Measurements from ENCODE around the gene AGRP.

Gene AGRP, protein sequence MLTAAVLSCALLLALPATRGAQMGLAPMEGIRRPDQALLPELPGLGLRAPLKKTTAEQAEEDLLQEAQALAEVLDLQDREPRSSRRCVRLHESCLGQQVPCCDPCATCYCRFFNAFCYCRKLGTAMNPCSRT

DNA sequence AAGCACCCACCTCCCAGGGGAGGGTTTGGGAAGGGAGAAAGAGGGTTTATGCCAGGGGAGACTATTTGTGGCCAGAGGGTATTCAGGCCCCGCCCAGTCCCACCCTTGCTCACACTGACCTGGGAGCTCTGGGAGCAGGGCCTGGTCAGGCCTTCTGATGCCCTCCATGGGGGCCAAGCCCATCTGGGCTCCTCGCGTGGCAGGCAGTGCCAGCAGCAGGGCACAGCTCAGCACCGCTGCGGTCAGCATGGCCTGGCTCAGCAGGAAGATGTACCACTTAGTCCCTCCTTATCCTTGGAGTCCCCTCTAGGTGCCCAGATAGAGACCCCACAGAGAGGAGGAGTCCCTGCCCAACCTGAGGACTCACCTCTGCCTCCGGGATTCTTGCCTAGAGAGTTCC is at the start of gene AGRP:
TSS of gene AGRP (minus strand) at position 398 of the 400 bp plus-strand sequence. CDS start at position 249, 149 bp downstream.
- Mint-ChIP-seq H3K27ac (peak within 1 kb of the TSS; percentile 98), H3K27me3 (no peaks in the 10 kb centered on the region), H3K4me3 (peak within 1 kb of the TSS; percentile 100), H3K9me3 (no peaks in the 10 kb centered on the region), H3K4me1 (peaks cover 28% of the 10 kb centered on the region), H3K36me3 (ENCODE audit: low read depth) (peaks cover 11% of the 10 kb centered on the region)
- DNase-seq (no peak), ATAC-seq (no peak)

DNA sequence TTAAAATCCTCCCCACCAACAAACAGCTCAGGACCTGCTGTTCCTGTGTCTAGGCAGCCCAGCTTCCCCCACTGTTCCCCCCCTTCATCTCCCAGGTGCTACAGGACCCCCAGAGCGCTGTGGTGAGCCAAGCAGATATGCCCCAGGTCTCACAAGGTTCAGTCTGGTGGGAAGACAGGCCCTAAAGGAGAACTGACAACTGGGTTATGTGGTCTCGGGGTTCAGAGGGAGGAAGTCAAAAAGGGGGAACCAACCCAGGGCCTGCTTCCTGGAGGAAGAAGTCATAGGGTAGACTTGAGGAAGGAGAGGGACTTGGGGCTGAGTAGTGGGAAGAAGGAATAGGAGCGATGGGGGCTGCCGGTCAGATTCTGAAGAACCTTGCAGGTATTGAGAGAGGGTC is 47.9 kb upstream of the AGRP start:
- peaks cover 23% of the 10 kb centered on the region for H3K27me3 Mint-ChIP-seq
- H3K4me3 Mint-ChIP-seq = peak overlapping the region; percentile 25
- ATAC-seq = no peak
- no peak for DNase-seq
- peak overlapping the region; percentile 32 for H3K27ac Mint-ChIP-seq
- H3K9me3 Mint-ChIP-seq = no peaks in the 10 kb centered on the region
- no peaks in the 10 kb centered on the region for H3K36me3 Mint-ChIP-seq (ENCODE audit: low read depth)
- peaks cover 28% of the 10 kb centered on the region for H3K4me1 Mint-ChIP-seq

DNA sequence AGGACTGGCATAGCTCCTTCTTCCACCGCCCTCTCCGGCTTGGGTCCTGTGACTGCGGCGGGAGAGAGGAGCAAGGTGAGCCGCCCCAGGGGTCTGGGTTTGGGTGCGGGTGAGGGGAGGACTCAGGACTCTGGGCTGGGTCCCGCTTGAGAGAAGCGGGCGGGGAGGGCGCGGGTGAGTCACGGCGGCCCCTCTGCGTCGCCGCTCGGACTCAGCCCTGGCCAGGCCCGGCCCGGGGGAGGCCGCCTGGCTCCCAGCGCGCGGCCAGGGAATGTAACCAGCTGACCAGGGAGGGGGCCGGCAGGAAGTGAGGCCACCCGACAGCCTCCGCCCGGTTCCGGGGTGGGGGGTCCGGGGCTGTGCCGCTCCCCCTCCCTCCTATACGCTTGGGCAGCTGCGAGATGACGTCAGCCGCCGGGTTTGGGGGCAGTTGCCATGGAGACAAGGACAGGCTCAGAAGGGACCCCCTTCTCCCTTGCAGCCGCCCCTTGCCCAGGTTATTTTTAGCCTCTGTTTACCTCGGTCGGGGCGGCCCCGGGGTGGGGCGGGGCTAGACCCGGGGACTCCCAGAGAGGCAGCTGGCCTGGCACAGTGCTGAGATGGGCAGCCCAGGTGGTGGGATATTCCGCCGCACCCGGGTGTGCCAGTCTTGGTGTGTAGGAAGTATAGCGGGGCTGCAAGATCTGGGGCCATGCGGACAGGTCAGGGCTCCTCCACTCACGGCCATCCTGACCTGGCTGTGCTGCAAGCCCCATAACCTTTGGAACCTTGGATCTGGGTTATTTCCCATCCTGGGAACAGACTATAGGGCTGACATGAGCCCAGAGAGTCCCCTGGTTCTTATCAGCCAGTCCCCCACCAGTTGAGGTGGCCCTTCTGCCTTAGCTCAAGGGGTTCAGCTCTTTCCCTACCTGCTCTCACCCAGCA is 46.9 kb upstream of the AGRP start:
- Mint-ChIP-seq H3K27me3 (peaks cover 18% of the 10 kb centered on the region), H3K4me1 (peaks cover 25% of the 10 kb centered on the region)

DNA sequence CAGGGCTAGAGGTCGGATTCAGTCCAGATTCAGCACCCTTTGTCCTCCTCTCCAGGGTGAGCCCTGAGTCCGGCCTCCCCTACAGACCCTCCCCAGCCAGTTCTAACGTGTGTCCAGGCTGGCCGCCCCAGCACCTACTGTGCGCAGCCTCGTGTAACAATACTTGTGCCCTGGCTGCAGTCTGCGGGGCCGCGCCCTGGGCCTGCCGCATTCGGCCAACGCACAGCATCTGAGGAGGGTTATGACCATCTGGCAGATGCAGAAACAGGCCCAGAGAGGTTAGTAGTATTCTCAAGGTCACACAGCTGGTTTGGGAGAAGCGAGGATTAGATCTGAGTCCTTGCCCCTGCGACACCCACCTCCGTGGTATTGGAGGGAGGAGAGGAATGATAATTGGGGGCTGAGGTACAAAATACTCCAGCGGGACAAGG is 46.2 kb upstream of the AGRP start:
- Mint-ChIP-seq H3K27ac (no peak overlapping the region), H3K36me3 (ENCODE audit: low read depth) (no peaks in the 10 kb centered on the region), H3K4me3 (peak overlapping the region; percentile 79), H3K27me3 (peaks cover 18% of the 10 kb centered on the region), H3K9me3 (no peaks in the 10 kb centered on the region), H3K4me1 (peaks cover 23% of the 10 kb centered on the region)
- ATAC-seq (no peak), DNase-seq (no peak)

More for the DNA sequence above, 46.9 kb upstream of the AGRP start:
- H3K36me3 Mint-ChIP-seq (ENCODE audit: low read depth) = no peaks in the 10 kb centered on the region
- peak overlapping the region; percentile 65 for H3K27ac Mint-ChIP-seq
- peak; percentile 50 for DNase-seq
- ATAC-seq = peak; percentile 30
- H3K4me3 Mint-ChIP-seq = peak overlapping the region; percentile 79
- no peaks in the 10 kb centered on the region for H3K9me3 Mint-ChIP-seq

DNA sequence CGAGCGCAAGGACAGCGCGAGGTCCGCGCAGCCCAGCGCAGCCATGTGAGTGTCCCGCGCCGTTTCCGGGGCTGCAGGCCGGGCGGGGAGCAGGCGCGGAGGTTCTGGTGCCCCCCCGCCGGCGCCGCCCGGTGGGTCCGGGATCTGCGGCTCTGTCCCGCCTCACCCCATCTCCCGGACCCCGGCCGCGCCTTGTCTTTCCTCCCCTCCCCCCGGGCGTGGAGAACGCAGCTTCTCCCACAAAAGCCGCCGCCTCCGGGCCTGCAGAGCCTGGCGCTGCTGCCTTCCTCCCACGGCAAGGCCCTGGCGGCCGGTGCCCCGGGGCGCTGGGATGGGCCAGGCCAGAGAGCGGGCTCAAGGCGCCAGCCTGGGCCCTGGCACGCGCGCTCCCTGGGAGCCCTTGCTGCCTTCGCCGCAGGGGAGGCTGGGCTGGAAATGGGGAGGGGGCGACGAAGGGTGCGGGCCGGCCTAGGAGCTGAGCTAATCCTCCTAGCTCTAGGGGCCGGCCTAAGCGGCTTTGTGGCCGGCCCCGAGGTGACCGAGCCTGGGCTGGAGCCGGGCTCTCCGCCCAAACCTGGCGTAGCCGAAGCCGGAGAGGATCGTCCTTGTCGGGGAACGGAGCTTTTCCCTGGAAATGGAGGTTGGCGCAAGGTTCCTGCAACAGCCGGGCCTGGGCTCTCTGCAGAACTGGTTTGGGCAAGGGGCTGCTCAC is 45.7 kb upstream of the AGRP start:
- H3K4me1 Mint-ChIP-seq = peaks cover 21% of the 10 kb centered on the region
- peaks cover 18% of the 10 kb centered on the region for H3K27me3 Mint-ChIP-seq
- ATAC-seq = peak; percentile 25
- peak overlapping the region; percentile 79 for H3K4me3 Mint-ChIP-seq
- no peak for DNase-seq
- no peak overlapping the region for H3K27ac Mint-ChIP-seq
- no peaks in the 10 kb centered on the region for H3K36me3 Mint-ChIP-seq (ENCODE audit: low read depth)
- H3K9me3 Mint-ChIP-seq = no peaks in the 10 kb centered on the region

DNA sequence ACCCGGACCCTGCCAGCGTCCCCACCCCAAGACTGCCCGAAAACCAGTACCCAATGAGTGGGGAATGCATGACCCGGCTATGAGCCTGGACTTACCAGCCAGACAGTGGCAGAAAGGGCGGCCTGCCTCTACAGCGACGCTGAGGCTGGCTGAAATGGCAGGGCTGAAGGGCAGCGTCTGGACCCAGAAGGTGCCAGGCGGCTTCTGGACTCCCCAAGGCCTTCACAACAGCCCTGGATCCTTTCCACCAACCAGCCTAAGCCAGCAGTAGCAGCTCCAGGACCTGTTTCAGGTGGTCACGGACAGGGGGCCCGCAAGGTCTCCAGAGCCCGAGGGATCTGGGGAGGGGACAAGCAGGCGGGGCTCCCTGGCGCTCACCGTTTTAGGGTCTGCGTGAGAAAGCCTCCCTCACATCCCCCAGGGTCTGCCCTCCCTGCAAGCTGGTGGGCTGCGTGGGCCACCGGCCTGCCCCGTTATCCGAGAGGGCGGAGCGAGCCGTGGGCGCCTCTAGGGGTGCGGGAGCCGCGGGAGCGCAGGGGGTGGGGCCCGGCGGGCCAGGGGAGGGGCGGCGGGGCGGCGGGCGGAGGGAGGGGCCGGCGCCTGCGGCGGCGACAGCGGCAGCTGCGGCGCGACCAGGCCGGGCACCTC is 45.0 kb upstream of the AGRP start, which contains the start of gene RIPOR1:
TSS of gene RIPOR1 (plus strand) at position 608 of the 648 bp plus-strand sequence. CDS start 9,618 bp downstream, outside the sequence.
- Mint-ChIP-seq H3K4me1 (peaks cover 19% of the 10 kb centered on the region), H3K27ac (no peak within 1 kb of the TSS), H3K36me3 (ENCODE audit: low read depth) (no peaks in the 10 kb centered on the region), H3K9me3 (no peaks in the 10 kb centered on the region), H3K4me3 (peak within 1 kb of the TSS; percentile 79), H3K27me3 (peaks cover 18% of the 10 kb centered on the region)
- ATAC-seq (peak; percentile 38), DNase-seq (peak; percentile 56)

DNA sequence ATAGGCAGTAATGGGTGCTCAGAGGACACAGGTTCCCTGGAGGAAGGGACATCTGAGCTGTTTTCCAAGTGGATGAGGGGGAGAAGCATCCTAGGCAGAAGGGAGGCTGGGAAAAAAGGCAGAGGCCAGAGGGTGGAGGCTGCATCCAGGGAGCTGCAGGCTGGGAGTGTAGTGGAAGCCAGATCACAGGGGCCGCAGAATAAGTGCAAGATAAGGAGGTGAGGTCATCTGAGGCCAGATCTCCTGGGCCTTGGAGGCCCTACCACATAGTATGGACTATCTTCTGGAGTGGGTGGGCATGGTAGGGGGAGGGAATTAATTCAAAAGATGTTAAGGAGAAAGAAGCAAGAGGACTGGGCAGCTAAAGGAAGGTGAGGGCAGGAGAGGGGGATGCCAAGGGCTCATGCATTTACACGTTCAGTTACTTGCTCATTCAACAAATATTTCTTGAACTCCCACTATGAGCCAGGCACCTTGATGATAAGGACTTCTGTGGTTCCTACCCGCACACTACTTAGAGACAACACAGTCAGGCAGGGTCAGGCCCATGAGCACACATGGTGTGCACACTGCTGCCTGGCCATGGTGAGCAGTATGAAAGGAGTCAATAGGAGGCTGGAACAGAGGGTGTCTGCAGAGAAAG is 42.9 kb upstream of the AGRP start:
- H3K36me3 Mint-ChIP-seq (ENCODE audit: low read depth) = no peaks in the 10 kb centered on the region
- H3K9me3 Mint-ChIP-seq = no peaks in the 10 kb centered on the region
- DNase-seq (no peak), ATAC-seq (no peak)
- H3K27me3 Mint-ChIP-seq = peaks cover 14% of the 10 kb centered on the region
- no peak overlapping the region for H3K27ac Mint-ChIP-seq
- peaks cover 25% of the 10 kb centered on the region for H3K4me1 Mint-ChIP-seq
- no peak overlapping the region for H3K4me3 Mint-ChIP-seq

DNA sequence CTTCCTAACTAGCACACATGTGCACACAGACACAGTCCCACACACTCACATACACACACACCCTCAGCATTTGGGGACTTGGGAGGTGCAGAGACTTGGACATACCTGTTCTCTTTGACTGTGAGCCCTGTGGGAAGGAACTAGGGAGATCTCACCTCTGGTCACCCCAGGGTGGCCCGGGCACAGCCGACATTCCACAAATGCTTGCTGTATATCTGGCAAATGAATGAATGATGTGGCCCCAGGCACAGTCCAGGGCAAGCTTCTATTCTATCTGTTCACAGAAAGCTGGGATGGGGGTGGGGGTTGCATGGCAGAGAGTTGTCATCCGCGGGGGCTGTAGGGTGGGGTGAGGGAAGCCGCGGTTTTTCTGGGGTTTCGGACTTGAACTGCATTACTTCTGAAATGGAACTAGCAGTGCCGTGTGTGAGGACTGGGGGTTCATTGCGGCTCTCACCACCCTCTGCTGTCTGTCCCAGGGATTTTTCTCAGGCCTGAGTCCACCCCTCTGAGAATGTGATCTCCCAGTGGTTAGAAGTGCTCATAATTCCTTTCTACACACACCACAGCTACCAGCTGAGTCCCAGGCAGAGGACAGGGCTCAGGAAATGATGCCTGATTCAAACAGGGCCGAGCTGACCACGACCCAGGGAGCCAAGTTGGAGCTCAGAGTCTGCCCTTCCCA is 42.0 kb upstream of the AGRP start:
- DNase-seq = no peak
- Mint-ChIP-seq H3K9me3 (no peaks in the 10 kb centered on the region), H3K27me3 (peaks cover 6% of the 10 kb centered on the region), H3K4me1 (peaks cover 22% of the 10 kb centered on the region), H3K27ac (no peak overlapping the region), H3K36me3 (ENCODE audit: low read depth) (no peaks in the 10 kb centered on the region), H3K4me3 (no peak overlapping the region)
- no peak for ATAC-seq

DNA sequence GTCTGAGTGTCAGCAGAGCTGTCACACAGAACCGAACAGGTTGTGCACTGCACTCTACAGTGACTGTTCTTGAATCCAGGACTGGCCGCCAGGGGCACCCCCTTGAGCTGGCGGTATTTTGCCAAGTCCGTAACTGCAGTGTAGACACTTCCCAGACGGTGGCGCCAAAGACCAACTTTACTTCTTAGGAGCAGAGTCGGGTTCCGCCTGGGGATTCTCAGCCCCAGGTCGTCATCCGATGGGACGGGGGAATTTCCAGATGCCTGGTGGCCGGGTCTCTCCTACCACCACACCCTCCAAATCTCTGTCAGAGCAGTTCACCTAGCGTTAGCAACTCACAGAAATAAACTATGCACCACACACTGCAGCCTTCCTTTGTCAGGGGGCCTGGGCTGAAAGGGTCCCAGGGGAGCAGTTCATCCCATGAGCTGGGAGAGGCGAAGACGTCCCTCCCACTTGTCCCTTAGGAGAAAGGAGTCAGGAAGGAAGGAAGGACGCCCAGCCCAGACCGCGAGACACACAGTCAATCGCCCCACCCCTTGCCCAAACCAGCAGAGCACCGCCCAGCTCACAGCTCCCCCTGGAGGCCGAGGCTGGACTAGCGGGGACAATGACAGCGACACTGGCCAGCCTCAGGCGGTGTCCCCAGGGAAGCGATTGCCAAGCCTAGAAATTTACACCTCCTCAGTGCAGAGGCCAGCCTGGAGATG is 37.9 kb upstream of the AGRP start:
- peaks cover 36% of the 10 kb centered on the region for H3K4me1 Mint-ChIP-seq
- H3K4me3 Mint-ChIP-seq = peak overlapping the region; percentile 83
- H3K27me3 Mint-ChIP-seq = no peaks in the 10 kb centered on the region
- peak overlapping the region; percentile 95 for H3K27ac Mint-ChIP-seq
- H3K36me3 Mint-ChIP-seq (ENCODE audit: low read depth) = no peaks in the 10 kb centered on the region
- H3K9me3 Mint-ChIP-seq = no peaks in the 10 kb centered on the region
- DNase-seq (peak; percentile 98), ATAC-seq (peak; percentile 94)

DNA sequence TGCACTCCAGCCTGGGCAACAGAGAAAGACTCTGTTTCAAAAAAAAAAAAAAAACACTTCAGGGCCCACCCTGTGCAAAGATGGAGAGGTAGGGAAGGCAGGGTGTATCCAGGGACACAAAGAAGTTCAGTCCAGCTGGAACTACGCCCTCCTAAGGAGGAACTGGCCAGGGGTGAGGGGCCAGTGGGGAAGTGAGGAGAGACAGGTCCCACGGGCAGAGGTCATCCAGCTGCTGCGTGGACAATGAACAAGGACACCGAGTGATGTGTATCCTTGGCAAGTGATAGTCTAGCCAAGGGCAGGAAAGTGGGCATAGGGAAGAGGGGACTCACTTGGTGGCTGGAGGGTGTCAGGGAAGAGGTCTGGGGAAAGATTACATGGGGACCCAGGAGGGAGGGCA is 35.9 kb upstream of the AGRP start:
- peaks cover 45% of the 10 kb centered on the region for H3K4me1 Mint-ChIP-seq
- H3K4me3 Mint-ChIP-seq = no peak overlapping the region
- ATAC-seq (no peak), DNase-seq (no peak)
- H3K36me3 Mint-ChIP-seq (ENCODE audit: low read depth) = no peaks in the 10 kb centered on the region
- H3K9me3 Mint-ChIP-seq = no peaks in the 10 kb centered on the region
- H3K27ac Mint-ChIP-seq = no peak overlapping the region
- no peaks in the 10 kb centered on the region for H3K27me3 Mint-ChIP-seq

DNA sequence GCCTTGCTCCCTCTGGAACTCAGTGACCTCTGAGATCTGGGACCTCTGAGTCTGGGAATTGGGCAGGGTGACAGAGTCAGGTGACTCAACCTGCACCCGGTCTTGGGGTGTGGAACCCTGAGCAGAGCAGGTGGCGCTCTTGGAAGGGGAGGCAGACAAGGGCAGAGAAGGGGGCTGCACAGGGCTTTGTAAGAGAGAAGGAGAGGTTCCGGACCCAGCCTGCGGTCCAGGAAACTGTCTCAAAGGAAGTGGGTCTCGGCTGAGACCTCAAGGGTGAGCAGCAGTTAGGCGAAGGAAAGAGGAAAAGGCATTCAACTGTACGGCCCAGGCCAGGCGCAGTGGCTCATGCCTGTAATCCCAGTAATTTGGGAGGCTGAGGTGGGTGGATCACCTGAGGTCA is 35.3 kb upstream of the AGRP start:
- Mint-ChIP-seq H3K4me3 (no peak overlapping the region), H3K9me3 (no peaks in the 10 kb centered on the region), H3K4me1 (peaks cover 46% of the 10 kb centered on the region)

DNA sequence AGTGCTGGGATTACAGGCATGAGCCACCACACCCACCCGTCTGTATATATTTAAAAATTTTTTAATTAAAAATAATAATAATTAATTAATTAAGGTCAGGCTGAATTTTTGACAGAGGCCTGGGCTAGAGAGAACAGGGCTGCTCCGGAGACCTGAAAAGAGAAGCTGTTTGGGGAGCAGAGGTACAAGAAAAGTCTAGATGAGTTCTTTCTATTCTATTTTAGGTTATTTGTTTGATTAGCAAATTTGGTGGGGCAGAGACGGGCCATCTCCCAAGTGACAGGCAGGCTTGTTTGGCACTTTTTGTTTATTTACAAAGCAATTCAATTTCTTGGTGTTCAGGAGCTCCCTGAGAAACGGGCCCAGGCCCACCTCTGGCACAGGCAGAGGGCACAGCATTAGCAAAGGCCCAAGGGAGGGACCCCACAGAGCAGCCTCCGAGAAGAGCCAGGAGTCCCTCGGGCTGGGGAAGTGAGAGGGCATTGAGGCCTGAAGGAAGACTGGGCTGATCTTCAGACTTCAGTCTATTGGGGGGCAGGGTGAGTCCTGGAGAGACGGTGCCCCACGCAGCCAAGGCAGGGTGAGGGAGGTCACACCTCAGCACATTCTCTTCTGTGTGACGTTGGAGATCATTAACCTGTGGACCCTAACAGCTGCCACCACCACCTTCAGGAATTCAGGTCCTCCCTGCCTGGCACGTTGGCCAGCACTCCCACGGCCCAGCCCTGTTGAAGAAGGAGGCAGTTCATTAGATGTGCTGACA is 34.5 kb upstream of the AGRP start:
- Mint-ChIP-seq H3K9me3 (no peaks in the 10 kb centered on the region), H3K36me3 (ENCODE audit: low read depth) (no peaks in the 10 kb centered on the region), H3K27me3 (no peaks in the 10 kb centered on the region), H3K27ac (no peak overlapping the region), H3K4me3 (no peak overlapping the region), H3K4me1 (peaks cover 45% of the 10 kb centered on the region)
- no peak for DNase-seq
- ATAC-seq = no peak

More for the DNA sequence above, 35.3 kb upstream of the AGRP start:
- Mint-ChIP-seq H3K27ac (peak overlapping the region; percentile 7), H3K27me3 (no peaks in the 10 kb centered on the region), H3K36me3 (ENCODE audit: low read depth) (no peaks in the 10 kb centered on the region)
- DNase-seq (no peak), ATAC-seq (no peak)

All from activated naive CD8-positive, alpha-beta T cell treated with anti-CD3 and anti-CD28 coated beads, Interleukin-2, amount 50 U/mL, for 24 hours (primary cell).